BLaER1 treated with 17β-estradiol and CSF1 and Interleukin-3, amounts not matched to agents 10 nM and 100 nM (cell line): ENCODE measurements around the gene DUSP1.

ENCODE experiments used
- H3K27ac ChIP-seq, 11 experiments: shearing (Covaris generic); formaldehyde crosslinking; 2 replicates each; pipeline ENCODE4 v1.8.1; 2022
- H3K27me3 ChIP-seq, 11 experiments: shearing (Covaris generic); formaldehyde crosslinking; 2 replicates each; pipeline ENCODE4 v1.8.1; 2022
- H3K36me3 ChIP-seq, 11 experiments: shearing (Covaris generic); formaldehyde crosslinking; 2 replicates each; pipeline ENCODE4 v1.8.1; 2022
- H3K4me1 ChIP-seq, 10 experiments: shearing (Covaris generic); formaldehyde crosslinking; 2 replicates each; pipeline ENCODE4 v1.8.1; 2022
- H3K4me2 ChIP-seq, 11 experiments: shearing (Covaris generic); formaldehyde crosslinking; 2 replicates each; pipeline ENCODE4 v1.8.1; 2022
- H3K4me3 ChIP-seq, 10 experiments: shearing (Covaris generic); formaldehyde crosslinking; 2 replicates each; pipeline ENCODE4 v1.8.1; 2022
- H3K9ac ChIP-seq, 11 experiments: shearing (Covaris generic); formaldehyde crosslinking; 2 replicates each; pipeline ENCODE4 v1.8.1; 2022
- H3K9me3 ChIP-seq, 11 experiments: shearing (Covaris generic); formaldehyde crosslinking; replicated peaks in 1 of 11; 2 replicates each; pipeline ENCODE4 v1.8.1; 2022
- H4K20me1 ChIP-seq, 11 experiments: shearing (Covaris generic); formaldehyde crosslinking; 2 replicates each; pipeline ENCODE4 v1.8.1; 2022
- Cebpa-rat ChIP-seq, 11 experiments: shearing (Covaris generic); IDR thresholded peaks; 2 replicates each; pipeline ENCODE4 v1.8.1; 2022

The DUSP1 gene

DNA sequence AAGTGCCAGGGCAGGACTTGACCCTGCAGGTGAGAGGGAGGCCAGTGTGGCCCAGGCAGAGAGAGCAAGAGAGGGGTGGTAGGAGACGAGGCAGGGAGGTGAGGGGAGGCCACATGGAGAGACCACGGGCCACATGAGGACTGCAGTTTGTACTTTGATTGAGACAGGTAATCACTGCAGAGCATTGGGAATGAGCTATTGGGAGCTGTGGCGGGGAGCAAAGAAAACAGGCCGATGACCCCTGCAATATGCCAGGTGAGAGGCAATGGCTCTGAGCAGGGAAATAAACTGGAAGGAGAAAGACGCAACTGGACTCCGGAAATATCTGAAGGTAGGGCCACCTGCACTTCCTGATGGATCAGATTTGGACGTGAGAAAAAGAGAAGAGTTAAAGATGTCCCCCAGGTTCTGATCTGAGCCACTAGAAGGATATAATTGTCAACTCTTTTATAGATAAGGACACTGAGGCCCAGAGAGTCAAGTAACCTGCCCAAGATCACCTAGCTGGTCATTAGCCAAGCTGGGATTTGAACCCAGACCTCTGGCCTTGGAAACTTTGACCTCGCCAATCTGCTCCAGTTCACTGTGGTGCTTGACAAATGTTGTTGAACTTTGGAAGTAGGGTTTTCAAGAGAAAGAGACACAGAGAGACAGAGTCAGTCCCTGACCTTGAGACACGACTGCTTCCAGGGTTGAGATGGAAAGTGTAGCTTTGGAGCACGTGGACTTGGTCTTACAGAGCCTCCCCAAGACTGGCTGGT is 42.3 kb downstream of the DUSP1 start:
- H4K20me1 ChIP-seq: no peaks in the 10 kb centered on the region
- no peaks in the 10 kb centered on the region for H3K27me3 ChIP-seq
- H3K36me3 ChIP-seq: no peaks in the 10 kb centered on the region
- no peak overlapping the region for H3K27ac ChIP-seq
- H3K4me1 ChIP-seq: peaks cover 12 to 27% (median 18%) of the 10 kb centered on the region in 10 experiments
- H3K9me3 ChIP-seq: no peaks in the 10 kb centered on the region
- no peak overlapping the region for H3K9ac ChIP-seq
- TF ChIP-seq Cebpa-rat (IDR thresholded peaks at IDR 0.05): no peak
- H3K4me2 ChIP-seq: no peak overlapping the region
- no peak overlapping the region for H3K4me3 ChIP-seq

DNA sequence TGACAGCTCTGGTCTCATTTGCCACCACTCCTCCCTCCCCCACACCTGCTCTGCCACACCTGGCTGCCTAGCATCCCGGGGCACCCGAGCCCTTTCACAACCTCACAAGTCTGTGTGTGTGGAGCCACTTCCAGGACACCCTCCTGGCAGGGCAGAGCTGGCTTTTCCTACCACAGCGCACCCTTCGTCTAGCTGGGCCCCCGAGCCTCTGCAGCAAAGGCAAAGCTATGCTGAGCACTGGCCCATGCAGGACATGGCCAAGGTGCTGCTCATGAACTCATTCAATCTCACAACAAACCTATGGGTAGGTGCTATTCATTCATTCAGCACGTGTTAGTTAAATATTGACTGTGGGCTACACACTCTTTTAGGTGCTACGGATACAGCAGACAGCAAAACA is 43.4 kb downstream of the DUSP1 start:
- H4K20me1 ChIP-seq: no peaks in the 10 kb centered on the region
- H3K27ac ChIP-seq: no peak overlapping the region
- H3K9ac ChIP-seq: no peak overlapping the region
- TF ChIP-seq Cebpa-rat (IDR thresholded peaks at IDR 0.05): no peak
- H3K36me3 ChIP-seq: no peaks in the 10 kb centered on the region
- H3K9me3 ChIP-seq: no peaks in the 10 kb centered on the region
- H3K27me3 ChIP-seq: no peaks in the 10 kb centered on the region
- no peak overlapping the region for H3K4me2 ChIP-seq
- no peak overlapping the region for H3K4me3 ChIP-seq
- H3K4me1 ChIP-seq: peaks cover 1 to 16% (median 8%) of the 10 kb centered on the region in 10 experiments

DNA sequence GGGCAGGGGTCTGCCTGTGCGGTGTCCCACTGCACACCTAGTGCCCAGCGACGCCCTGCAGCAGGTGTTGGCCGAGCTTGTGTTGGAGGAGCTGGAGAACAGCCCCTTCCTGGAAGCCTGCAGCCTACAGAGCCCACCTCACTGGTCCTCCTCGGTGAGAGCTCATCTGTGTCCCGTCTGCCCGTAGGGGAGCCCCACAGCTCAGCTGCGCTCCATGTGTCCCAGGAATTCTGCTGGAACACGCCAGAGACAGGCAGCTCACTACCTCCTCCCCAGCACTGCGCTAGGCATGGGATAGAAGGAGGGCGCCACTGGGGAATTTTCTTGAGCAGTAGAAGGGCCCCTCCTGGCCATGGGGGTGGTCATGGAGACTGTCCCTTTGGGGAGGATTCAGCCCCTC is 44.0 kb downstream of the DUSP1 start:
- H3K36me3 ChIP-seq: no peaks in the 10 kb centered on the region
- TF ChIP-seq Cebpa-rat (IDR thresholded peaks at IDR 0.05): no peak
- no peak overlapping the region for H3K4me3 ChIP-seq
- H3K4me1 ChIP-seq: peaks cover 2 to 15% (median 7%) of the 10 kb centered on the region in 10 experiments
- H3K4me2 ChIP-seq: no peak overlapping the region
- H3K9ac ChIP-seq: no peak overlapping the region
- H3K27ac ChIP-seq: no peak overlapping the region
- no peaks in the 10 kb centered on the region for H3K9me3 ChIP-seq
- no peaks in the 10 kb centered on the region for H3K27me3 ChIP-seq
- H4K20me1 ChIP-seq: no peaks in the 10 kb centered on the region

DNA sequence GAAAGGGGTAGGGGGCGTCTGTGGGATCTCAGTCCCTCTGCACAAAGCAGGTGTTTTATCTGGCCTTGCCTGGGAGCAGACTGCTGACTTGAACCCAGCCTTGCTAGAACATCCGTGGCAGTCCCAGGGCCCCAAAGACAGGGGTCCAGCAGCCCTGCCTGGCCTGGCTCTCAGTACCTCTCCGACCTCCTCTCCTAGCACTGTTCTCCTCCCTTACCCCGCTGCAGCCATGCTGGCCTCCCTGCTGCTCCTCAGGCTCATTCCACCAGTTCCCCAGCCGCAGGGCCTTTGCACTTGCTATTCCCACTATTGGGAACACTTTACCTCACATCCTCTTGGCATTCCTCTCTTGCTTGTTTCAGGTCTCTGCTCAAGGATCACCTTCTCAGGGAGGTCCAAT is 45.2 kb downstream of the DUSP1 start:
- H3K27me3 ChIP-seq: no peaks in the 10 kb centered on the region
- H3K27ac ChIP-seq: no peak overlapping the region
- no peak overlapping the region for H3K4me3 ChIP-seq
- H3K36me3 ChIP-seq: no peaks in the 10 kb centered on the region
- no peak overlapping the region for H3K4me2 ChIP-seq
- H3K9me3 ChIP-seq: no peaks in the 10 kb centered on the region
- H4K20me1 ChIP-seq: no peaks in the 10 kb centered on the region
- peaks cover 0 to 16% (median 10%) of the 10 kb centered on the region in 10 experiments; a peak in 16 of 20 replicates for H3K4me1 ChIP-seq
- no peak overlapping the region for H3K9ac ChIP-seq
- no peak for TF ChIP-seq Cebpa-rat (IDR thresholded peaks at IDR 0.05)

DNA sequence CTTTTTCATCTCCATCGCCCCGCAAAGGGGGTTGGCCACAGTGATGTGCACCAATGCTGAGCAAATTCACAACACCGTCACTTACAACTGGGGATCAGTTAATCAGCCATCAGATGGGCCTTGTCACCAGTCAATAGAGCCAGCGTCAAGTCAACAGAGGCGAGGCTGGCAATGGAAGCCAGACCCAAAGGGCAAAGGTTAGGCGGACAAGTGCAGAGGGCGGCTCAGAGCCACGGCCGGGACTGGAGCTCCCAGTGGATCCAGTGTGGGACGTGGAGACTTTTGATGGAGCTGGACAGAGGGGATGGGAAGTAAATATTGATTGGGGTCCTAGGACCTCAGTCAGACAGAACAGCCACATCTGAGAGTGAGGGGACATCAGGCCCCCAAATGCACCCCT is 45.7 kb downstream of the DUSP1 start:
- Histone ChIP-seq H3K4me1 (peaks cover 0 to 16% (median 10%) of the 10 kb centered on the region in 10 experiments; a peak in 16 of 20 replicates), H3K27ac (no peak overlapping the region), H3K4me3 (no peak overlapping the region), H3K36me3 (no peaks in the 10 kb centered on the region), H3K9ac (no peak overlapping the region), H3K4me2 (no peak overlapping the region), H3K27me3 (no peaks in the 10 kb centered on the region), H3K9me3 (no peaks in the 10 kb centered on the region), H4K20me1 (no peaks in the 10 kb centered on the region)
- TF ChIP-seq Cebpa-rat (IDR thresholded peaks at IDR 0.05): no peak

DNA sequence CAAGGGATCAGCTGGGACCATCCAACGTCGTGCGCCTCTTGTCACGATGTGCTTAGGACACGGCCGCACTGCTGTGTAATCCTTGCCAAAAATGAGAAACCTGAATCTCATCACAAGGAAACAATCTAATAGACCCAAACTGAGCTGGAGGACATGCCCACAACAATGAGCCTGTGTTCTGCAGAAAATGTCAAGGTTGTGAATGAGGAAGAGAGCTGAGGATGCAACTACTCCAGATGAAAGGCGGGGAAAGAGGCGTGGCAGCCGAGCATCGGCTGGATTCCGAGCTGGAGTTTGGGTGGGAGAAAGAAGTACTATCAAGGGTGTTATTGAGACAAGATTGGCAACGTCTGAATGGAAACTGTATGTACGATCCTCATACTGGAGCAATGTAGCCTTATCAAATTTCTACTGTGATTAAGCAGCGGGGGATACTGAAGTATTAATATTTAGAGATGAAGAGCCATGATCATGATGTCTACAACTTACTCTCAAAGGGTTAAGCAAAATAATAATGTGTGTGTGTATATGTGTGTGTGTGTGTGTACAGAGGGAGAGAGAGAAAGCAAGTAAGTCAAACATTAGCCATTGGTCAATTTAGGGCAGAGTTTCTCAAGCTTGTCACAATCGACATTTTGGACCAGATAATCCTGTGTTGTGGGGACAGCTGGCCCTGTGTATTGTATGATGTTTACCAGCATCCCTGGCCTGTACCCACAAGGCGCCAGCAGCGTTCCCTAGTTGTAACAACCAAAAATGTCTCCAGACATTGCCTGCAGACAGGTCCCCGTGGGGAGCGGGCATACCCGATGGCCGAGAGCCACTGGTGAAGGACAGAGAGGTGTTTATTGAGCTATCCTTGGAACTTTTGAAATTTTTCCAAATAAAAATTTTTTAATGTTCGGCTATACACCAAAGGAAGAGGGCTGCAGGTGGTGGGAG is 46.5 kb downstream of the DUSP1 start:
- H3K27me3 ChIP-seq: no peaks in the 10 kb centered on the region
- H4K20me1 ChIP-seq: no peaks in the 10 kb centered on the region
- H3K27ac ChIP-seq: no peak overlapping the region
- no peak overlapping the region for H3K4me3 ChIP-seq
- no peaks in the 10 kb centered on the region for H3K36me3 ChIP-seq
- peaks cover 0 to 16% (median 10%) of the 10 kb centered on the region in 10 experiments; a peak in 16 of 20 replicates for H3K4me1 ChIP-seq
- no peak overlapping the region for H3K4me2 ChIP-seq
- H3K9ac ChIP-seq: no peak overlapping the region
- H3K9me3 ChIP-seq: no peaks in the 10 kb centered on the region
- no peak for TF ChIP-seq Cebpa-rat (IDR thresholded peaks at IDR 0.05)

DNA sequence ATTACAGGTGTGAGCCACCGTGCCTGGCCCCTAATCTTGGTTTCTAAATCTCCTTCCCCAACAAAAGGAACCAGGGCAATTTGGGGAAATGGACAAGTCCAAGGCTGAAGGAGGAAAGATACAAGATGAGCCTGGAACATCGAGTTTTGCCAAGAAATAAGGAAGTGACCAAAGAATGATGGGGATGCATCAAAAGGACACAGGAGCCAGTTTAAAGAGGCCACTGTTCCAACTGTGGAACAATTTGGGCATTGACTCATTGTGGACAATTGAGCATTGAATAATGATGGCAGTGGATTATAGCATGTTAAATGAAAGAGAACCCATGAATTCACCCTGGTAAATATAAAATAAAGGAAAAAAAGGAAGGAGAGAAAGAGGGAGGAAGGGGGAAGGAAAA is 47.5 kb downstream of the DUSP1 start:
- Histone ChIP-seq H3K4me2 (no peak overlapping the region), H3K4me3 (no peak overlapping the region), H3K4me1 (peaks cover 0 to 16% (median 10%) of the 10 kb centered on the region in 10 experiments; a peak in 16 of 20 replicates), H3K9me3 (no peaks in the 10 kb centered on the region), H3K27me3 (no peaks in the 10 kb centered on the region), H4K20me1 (no peaks in the 10 kb centered on the region), H3K27ac (no peak overlapping the region), H3K36me3 (no peaks in the 10 kb centered on the region), H3K9ac (no peak overlapping the region)
- TF ChIP-seq Cebpa-rat (IDR thresholded peaks at IDR 0.05): no peak

DNA sequence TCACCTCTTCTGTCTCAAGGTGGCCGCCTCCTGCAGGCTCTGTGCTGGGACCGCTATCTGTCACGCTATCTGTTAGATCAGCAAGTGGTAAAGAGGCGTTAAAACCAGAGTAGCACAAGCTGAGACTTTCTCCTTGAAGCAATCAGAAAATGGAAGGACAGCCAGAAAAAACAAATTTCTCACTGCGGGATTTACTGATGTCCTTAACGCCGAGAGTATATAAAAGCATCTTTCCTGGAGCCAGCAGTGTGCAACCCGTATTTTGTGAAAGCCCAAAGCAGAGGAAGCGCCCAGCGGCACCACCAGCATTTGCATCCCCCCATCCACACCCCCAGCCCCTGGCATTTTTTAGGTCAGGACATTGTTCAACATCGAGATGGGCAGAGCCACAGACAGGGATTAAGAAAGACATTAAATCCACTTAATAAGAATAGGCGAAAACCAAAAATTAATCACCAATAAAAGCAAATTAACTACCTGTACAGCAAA is 48.6 kb downstream of the DUSP1 start:
- Histone ChIP-seq H3K27me3 (no peaks in the 10 kb centered on the region), H3K4me2 (peak overlapping the region in 9 of 11 experiments; percentile 4 to 57 (median 16); a peak in 9 of 22 replicates), H3K9ac (no peak overlapping the region), H3K9me3 (no peaks in the 10 kb centered on the region), H3K4me1 (peaks cover 3 to 21% (median 16%) of the 10 kb centered on the region in 10 experiments), H3K27ac (no peak overlapping the region), H4K20me1 (no peaks in the 10 kb centered on the region), H3K36me3 (no peaks in the 10 kb centered on the region), H3K4me3 (no peak overlapping the region)
- no peak for TF ChIP-seq Cebpa-rat (IDR thresholded peaks at IDR 0.05)
